HEK293T (cell line): ENCODE data around the gene IL12A.

Experiments used
- CTCF ChIA-PET: fragments of 350-600 bp; formaldehyde crosslinking; extraction: SDS; loops from one replicate; lab custom pipeline; 2021; ENCODE audit warnings: antibody characterized with exemption, inconsistent platforms; lab: Yijun Ruan, JAX
- POLR2A ChIA-PET: fragments of 350-600 bp; formaldehyde crosslinking; extraction: SDS; loops from one replicate; lab custom pipeline; 2020; ENCODE audit warnings: antibody characterized with exemption, inconsistent platforms; lab: Yijun Ruan, JAX
- DNase-seq: peaks from one replicate; pipeline ENCODE4 v3.0.0; 2012; ENCODE audit warnings: mixed read lengths; ENCODE audit errors: extremely low spot score
- ARNT ChIP-seq: fragments of 450-650 bp; IDR thresholded peaks from 2 replicates; pipeline ENCODE4 v1.6.1; 2017; ENCODE audit warnings: mild to moderate bottlenecking
- BHLHE40 ChIP-seq: fragments of 450-650 bp; IDR thresholded peaks from 2 replicates; pipeline ENCODE4 v1.6.1; 2016; ENCODE audit warnings: mild to moderate bottlenecking, moderate library complexity, borderline replicate concordance
- CTBP1 ChIP-seq: fragments of 450-650 bp; IDR thresholded peaks from 2 replicates; pipeline ENCODE4 v1.6.1; 2016; ENCODE audit warnings: borderline replicate concordance
- ELF4 ChIP-seq: fragments of 450-650 bp; IDR thresholded peaks from 2 replicates; pipeline ENCODE4 v1.6.1; 2017; ENCODE audit warnings: antibody characterized with exemption
- FOXA1 ChIP-seq: fragments of 450-650 bp; IDR thresholded peaks from 2 replicates; pipeline ENCODE4 v1.6.1; 2016; ENCODE audit warnings: mild to moderate bottlenecking
- FOXK2 ChIP-seq: fragments of 450-650 bp; IDR thresholded peaks from 2 replicates; pipeline ENCODE4 v1.6.1; 2016; ENCODE audit warnings: mild to moderate bottlenecking
- FOXM1 ChIP-seq: fragments of 450-650 bp; IDR thresholded peaks from 2 replicates; pipeline ENCODE4 v1.6.1; 2017; ENCODE audit warnings: mild to moderate bottlenecking, borderline replicate concordance
- HDGF ChIP-seq: fragments of 450-650 bp; IDR thresholded peaks from 2 replicates; pipeline ENCODE4 v1.6.1; 2017; ENCODE audit warnings: antibody characterized with exemption, borderline replicate concordance
- L3MBTL2 ChIP-seq: fragments of 450-650 bp; conservative IDR thresholded peaks from 2 replicates; pipeline ENCODE4 v1.6.1; 2016; ENCODE audit warnings: mild to moderate bottlenecking
- LEF1 ChIP-seq: fragments of 450-650 bp; IDR thresholded peaks from 2 replicates; pipeline ENCODE4 v1.6.1; 2017; ENCODE audit warnings: mild to moderate bottlenecking, borderline replicate concordance
- NFRKB ChIP-seq: fragments of 450-650 bp; IDR thresholded peaks from 2 replicates; pipeline ENCODE4 v1.6.1; 2016; ENCODE audit warnings: mild to moderate bottlenecking, moderate library complexity
- PKNOX1 ChIP-seq: fragments of 450-650 bp; IDR thresholded peaks from 2 replicates; pipeline ENCODE4 v1.6.1; 2016
- SP1 ChIP-seq: fragments of 450-650 bp; IDR thresholded peaks from 2 replicates; pipeline ENCODE4 v1.6.1; 2017
- SUZ12 ChIP-seq: fragments of 450-650 bp; IDR thresholded peaks from 2 replicates; pipeline ENCODE4 v1.6.1; 2016; ENCODE audit warnings: mild to moderate bottlenecking
- TARDBP ChIP-seq: fragments of 450-650 bp; IDR thresholded peaks from 2 replicates; pipeline ENCODE4 v1.6.1; 2016
- ZNF384 ChIP-seq: fragments of 450-650 bp; IDR thresholded peaks from 2 replicates; pipeline ENCODE4 v1.6.1; 2016

The IL12A gene

GRCh38 chr3:160027541-160028195, 39.0 kb downstream of the IL12A start:
- no peak for TF ChIP-seq FOXA1
- ChIA-PET POLR2A (no interaction called here), CTCF (interaction anchor here (0.9 kb wide), 1 partner anchor 24 kb away, joined by 3 read pairs; no protein-coding TSS in a partner anchor)
- no peak for DNase-seq

GRCh38 chr3:160035757-160036156, 47.1 kb downstream of the IL12A start:
- POLR2A ChIA-PET: no interaction called here
- DNase-seq: no peak
- CTCF ChIA-PET: interaction anchor here (1.2 kb wide), 1 partner anchor 12 kb away, joined by 3 read pairs; no protein-coding TSS in a partner anchor
- no peak for TF ChIP-seq FOXA1
- no peak for TF ChIP-seq HDGF
- TF ChIP-seq L3MBTL2: no peak
- TF ChIP-seq CTBP1: no peak
- no peak for TF ChIP-seq SP1
- TF ChIP-seq ELF4: no peak
- no peak for TF ChIP-seq PKNOX1
- no peak for TF ChIP-seq SUZ12
- TF ChIP-seq FOXK2: no peak
- no peak for TF ChIP-seq ARNT
- no peak for TF ChIP-seq BHLHE40
- no peak for TF ChIP-seq FOXM1
- TF ChIP-seq NFRKB: no peak
- TF ChIP-seq TARDBP: no peak
- no peak for TF ChIP-seq LEF1
- TF ChIP-seq ZNF384: no peak

- CTCF ChIA-PET: no interaction called here
- peak; percentile 16 for DNase-seq
- TF ChIP-seq ARNT (no peak), BHLHE40 (no peak), FOXA1 (no peak), SP1 (no peak), HDGF (no peak), SUZ12 (no peak), ELF4 (no peak), PKNOX1 (no peak)
- POLR2A ChIA-PET: no interaction called here
These were observed 50.4 kb downstream of the IL12A start for GRCh38 chr3:160038862-160039562.

GRCh38 chr3:160040181-160040580, 51.5 kb downstream of the IL12A start:
- CTCF ChIA-PET: no interaction called here
- no peak for TF ChIP-seq FOXM1
- no peak for TF ChIP-seq ZNF384
- no peak for TF ChIP-seq LEF1
- TF ChIP-seq L3MBTL2: no peak
- TF ChIP-seq BHLHE40: no peak
- no peak for TF ChIP-seq SP1
- no peak for TF ChIP-seq FOXK2
- no peak for TF ChIP-seq NFRKB
- TF ChIP-seq ARNT: no peak
- no peak for TF ChIP-seq TARDBP
- no peak for TF ChIP-seq SUZ12
- no peak for TF ChIP-seq FOXA1
- no peak for TF ChIP-seq HDGF
- TF ChIP-seq PKNOX1: no peak
- no peak for TF ChIP-seq ELF4
- TF ChIP-seq CTBP1: no peak
- DNase-seq: no peak
- POLR2A ChIA-PET: no interaction called here

GRCh38 chr3:160041465-160041864, 52.8 kb downstream of the IL12A start:
- POLR2A ChIA-PET: no interaction called here
- TF ChIP-seq FOXM1 (no peak), ELF4 (no peak), HDGF (no peak), LEF1 (no peak), ARNT (no peak)
- CTCF ChIA-PET: interaction anchor here (0.5 kb wide), 1 partner anchor 1810 kb away, joined by 3 read pairs; no protein-coding TSS in a partner anchor
- no peak for DNase-seq

GRCh38 chr3:160044121-160044520, 55.5 kb downstream of the IL12A start:
- no peak for DNase-seq
- TF ChIP-seq SUZ12: no peak
- TF ChIP-seq ELF4: no peak
- TF ChIP-seq NFRKB: no peak
- TF ChIP-seq L3MBTL2: no peak
- TF ChIP-seq PKNOX1: no peak
- no peak for TF ChIP-seq HDGF
- TF ChIP-seq TARDBP: no peak
- no peak for TF ChIP-seq FOXM1
- no peak for TF ChIP-seq FOXA1
- CTCF ChIA-PET: no interaction called here
- POLR2A ChIA-PET: no interaction called here
